Activated effector memory CD4-positive, alpha-beta T cell treated with Interleukin-2 at 50 U/mL for 16 hours (primary cell): ENCODE results near the gene CEP250.

Experiments
- DNase-seq: peaks from one replicate; pipeline ENCODE4 v3.0.0-alpha.2; 2020

The CEP250 gene

GRCh38 chr20:35563834-35564233, 108.4 kb downstream of the CEP250 start:
- no peak for DNase-seq

DNA sequence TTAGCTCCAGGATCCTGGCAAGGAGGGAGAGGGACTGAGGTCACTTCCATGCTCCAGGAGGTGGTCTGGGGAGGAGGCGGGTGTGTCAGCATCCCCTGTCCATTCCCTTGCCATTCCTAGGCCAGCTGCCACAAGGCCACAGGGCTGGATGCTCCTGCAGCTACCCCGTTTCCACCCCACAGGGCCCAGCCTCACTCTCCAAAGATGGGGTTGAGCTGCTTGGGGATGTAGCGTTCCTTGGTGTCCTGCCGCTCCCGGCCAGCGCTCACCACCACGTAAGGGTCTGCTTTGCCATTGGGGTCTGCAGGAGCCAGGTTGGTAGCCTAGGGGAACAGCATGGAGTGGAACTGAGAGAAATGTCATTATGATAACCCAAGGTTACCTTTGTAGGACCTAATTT, 109.5 kb downstream of the CEP250 start:
- DNase-seq: no peak

GRCh38 chr20:35568645-35569044, 113.2 kb downstream of the CEP250 start:
- no peak for DNase-seq
